MCF 10A (cell line): Measurements from ENCODE around the gene SOCS3. TPM values are rescaled to one million over a fixed set of nuclear protein-coding genes. Genes with fewer than 3 reads are reported as not detected.

ENCODE experiments used
- BruUV-seq: library from RNA; stranded (reverse); fragments of 400-500 nt; replicated peaks from 2 replicates; lab custom pipeline; 2021; lab: Mats Ljungman, UMichigan
- CTCF ChIA-PET: fragments of 300-600 bp; sonication (Branson Sonifier 250); formaldehyde crosslinking; extraction: SDS; loops from one replicate; lab custom pipeline; 2021; ENCODE audit warnings: antibody characterized with exemption, inconsistent platforms; lab: Yijun Ruan, JAX
- POLR2A ChIA-PET: fragments of 300-600, 350-650 bp; sonication (Branson Sonifier 250); formaldehyde crosslinking; extraction: SDS; loops from one replicate; lab custom pipeline; 2020; ENCODE audit warnings: antibody characterized with exemption, inconsistent platforms; lab: Yijun Ruan, JAX
- DNase-seq: peaks from one replicate; pipeline ENCODE4 v3.0.0-alpha.2; 2018; ENCODE audit not compliant: unreplicated experiment
- H3K27ac Mint-ChIP-seq: one replicate; pipeline ENCODE4 v1.8.0; 2022; ENCODE audit warnings: mild to moderate bottlenecking, low read depth, mixed read lengths; ENCODE audit not compliant: unreplicated experiment
- H3K27me3 Mint-ChIP-seq: one replicate; pipeline ENCODE4 v1.8.0; 2022; ENCODE audit warnings: mixed read lengths; ENCODE audit not compliant: insufficient read depth, unreplicated experiment
- H3K36me3 Mint-ChIP-seq: one replicate; pipeline ENCODE4 v1.8.0; 2022; ENCODE audit warnings: mild to moderate bottlenecking, moderate library complexity, mixed read lengths; ENCODE audit not compliant: insufficient read depth, unreplicated experiment
- H3K4me1 Mint-ChIP-seq: one replicate; pipeline ENCODE4 v1.8.0; 2022; ENCODE audit warnings: mixed read lengths; ENCODE audit not compliant: insufficient read depth, unreplicated experiment
- H3K4me3 Mint-ChIP-seq: one replicate; pipeline ENCODE4 v1.8.0; 2022; ENCODE audit warnings: mild to moderate bottlenecking, moderate library complexity, mixed read lengths; ENCODE audit not compliant: unreplicated experiment
- H3K9me3 Mint-ChIP-seq: one replicate; pipeline ENCODE4 v1.8.0; 2022; ENCODE audit warnings: mixed read lengths; ENCODE audit not compliant: unreplicated experiment
- CTCF ChIP-seq: fragments of 200-600 bp; IDR thresholded peaks from one replicate; pipeline ENCODE4 v1.8.0; 2022; ENCODE audit warnings: antibody characterized with exemption, mild to moderate bottlenecking; ENCODE audit not compliant: unreplicated experiment
- intact Hi-C: fragments of 100-400 bp; cut with micrococcal nuclease; formaldehyde crosslinking; loops from 2 replicates; pipeline ENCODE4 v1.14.1; 2022
- total RNA-seq: library from RNA; stranded (reverse); gene quantifications from 2 replicates; pipeline ENCODE4 v1.2.3, GENCODE V29; 2022

Gene SOCS3
- total RNA-seq, 1 experiment from 2014 or later = 2.5 TPM

GRCh38 chr17:78387977-78388941 is 28.4 kb upstream of the SOCS3 start:
- no peaks in the 10 kb centered on the region for H3K9me3 Mint-ChIP-seq
- H3K36me3 Mint-ChIP-seq = peaks cover 8% of the 10 kb centered on the region
- H3K27me3 Mint-ChIP-seq = no peaks in the 10 kb centered on the region
- intact Hi-C loops = no loop called here
- no peak for TF ChIP-seq CTCF
- no TSS peak for BruUV-seq
- POLR2A ChIA-PET = no interaction called here
- CTCF ChIA-PET = interaction anchor here (1.4 kb wide), 1 partner anchor 34 kb away, joined by 4 read pairs; no protein-coding TSS in a partner anchor
- H3K27ac Mint-ChIP-seq = no peak overlapping the region
- no peak for DNase-seq
- no peak overlapping the region for H3K4me3 Mint-ChIP-seq
- H3K4me1 Mint-ChIP-seq = peaks cover 38% of the 10 kb centered on the region

- BruUV-seq = no TSS peak
- Mint-ChIP-seq H3K36me3 (peaks cover 15% of the 10 kb centered on the region), H3K4me1 (peaks cover 55% of the 10 kb centered on the region), H3K27me3 (no peaks in the 10 kb centered on the region), H3K27ac (peak overlapping the region; percentile 77), H3K4me3 (peak overlapping the region; percentile 25), H3K9me3 (no peaks in the 10 kb centered on the region)
- no peak for DNase-seq
- CTCF ChIA-PET = interaction anchor here (0.6 to 1.6 kb wide), 4 partner anchors 8 to 40 kb away, joined by 3 to 5 read pairs (median 3); no protein-coding TSS in a partner anchor
- TF ChIP-seq CTCF = no peak
- POLR2A ChIA-PET = interaction anchor here (0.7 to 2.4 kb wide), 8 partner anchors 9 to 70 kb away, joined by 3 to 12 read pairs (median 4); no protein-coding TSS in a partner anchor
- intact Hi-C loops = no loop called here
Observed at GRCh38 chr17:78384479-78385175, 24.8 kb upstream of the SOCS3 start.

GRCh38 chr17:78383725-78384471 is 24.0 kb upstream of the SOCS3 start:
- Mint-ChIP-seq H3K4me3 (peak overlapping the region; percentile 25), H3K27ac (peak overlapping the region; percentile 77), H3K9me3 (no peaks in the 10 kb centered on the region), H3K4me1 (peaks cover 59% of the 10 kb centered on the region), H3K36me3 (peaks cover 22% of the 10 kb centered on the region), H3K27me3 (no peaks in the 10 kb centered on the region)
- ChIA-PET POLR2A (interaction anchor here (0.7 to 2.4 kb wide), 12 partner anchors 8 to 70 kb away, joined by 3 to 12 read pairs (median 4); no protein-coding TSS in a partner anchor), CTCF (interaction anchor here (0.6 to 1.6 kb wide), 4 partner anchors 9 to 38 kb away, joined by 3 to 5 read pairs (median 4); no protein-coding TSS in a partner anchor)
- intact Hi-C loops = no loop called here
- BruUV-seq = no TSS peak
- no peak for TF ChIP-seq CTCF
- DNase-seq = peak; percentile 97
